Stimulated activated CD4-positive, alpha-beta T cell treated with anti-CD3 and anti-CD28 coated beads, Interleukin-1b, Interleukin-23, amount 100 ng/mL, for 24 hours (primary cell): ENCODE data around the gene CELF1.

ENCODE experiments used
- DNase-seq, 4 experiments: peaks; one replicate each; pipeline ENCODE4 v3.0.0-alpha.2; 2020; ENCODE audit warnings: low read depth in 4 of 4, low spot score in 1 of 4

The CELF1 gene

DNA sequence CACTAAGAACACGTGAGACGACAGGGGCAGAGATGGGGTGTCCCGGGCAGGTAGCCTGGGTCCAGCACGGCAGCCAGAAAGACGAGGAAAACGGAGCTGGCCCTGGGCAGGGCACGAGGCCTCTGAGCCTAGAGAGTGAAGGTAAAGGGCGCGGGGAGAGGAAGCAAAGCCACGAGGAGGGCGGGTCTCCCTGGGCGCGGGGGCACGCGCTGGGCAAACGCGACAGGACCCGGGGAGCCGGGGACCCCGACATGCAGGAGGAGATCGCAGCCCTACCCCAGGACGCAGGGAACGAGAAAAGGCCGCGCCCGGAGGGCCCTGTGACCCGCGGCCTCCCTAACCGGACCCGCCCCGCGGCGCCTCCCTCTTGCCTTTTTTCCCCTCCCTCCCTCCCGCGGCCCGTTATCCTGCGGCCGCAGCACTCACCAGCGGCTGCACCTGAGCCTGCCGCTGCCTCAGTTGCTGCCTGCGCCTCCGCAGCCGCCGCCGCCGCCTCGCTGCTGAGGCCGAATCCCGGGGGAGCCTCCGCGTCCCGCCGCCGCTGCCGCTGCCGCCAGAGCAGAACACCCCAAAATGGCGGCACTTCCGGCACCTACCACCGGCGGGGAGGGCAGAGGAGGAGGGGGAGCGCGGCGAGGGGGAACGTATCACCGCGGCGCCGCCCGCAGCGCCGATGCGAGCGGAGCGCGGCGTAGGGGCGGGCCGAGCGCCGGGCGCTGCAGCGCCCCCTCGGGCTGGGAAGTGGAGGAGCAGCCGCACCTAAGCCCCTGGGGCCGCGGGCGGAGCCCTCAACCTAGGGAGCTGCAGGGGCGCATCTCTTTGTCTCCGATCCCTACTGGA, at the start of gene CELF1:
TSS of gene CELF1 (minus strand) at position 567 of the 840 bp plus-strand sequence. CDS start 53,609 bp downstream, outside the sequence.
- peak; percentile 74 to 90 (median 81) for DNase-seq

DNA sequence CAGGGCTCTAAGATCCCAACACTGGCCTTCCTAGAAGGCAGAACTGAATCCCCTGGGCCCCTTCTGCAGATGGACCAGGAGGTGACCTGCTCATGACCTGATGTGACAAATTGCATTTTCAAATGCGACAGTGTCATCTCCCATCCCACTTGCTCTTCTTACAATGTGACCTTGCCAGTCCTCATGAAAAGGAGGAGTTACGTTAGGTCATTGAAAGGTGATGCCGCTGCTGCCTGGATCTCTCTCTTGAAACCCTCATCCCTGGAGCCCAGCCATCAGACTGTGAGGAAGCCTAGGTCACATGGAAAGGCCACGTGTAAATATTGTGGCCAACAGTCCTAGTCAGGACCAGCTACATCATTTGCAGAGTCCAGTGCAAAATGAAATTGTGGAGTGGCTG, 47.0 kb upstream of the CELF1 start:
- no peak for DNase-seq

DNA sequence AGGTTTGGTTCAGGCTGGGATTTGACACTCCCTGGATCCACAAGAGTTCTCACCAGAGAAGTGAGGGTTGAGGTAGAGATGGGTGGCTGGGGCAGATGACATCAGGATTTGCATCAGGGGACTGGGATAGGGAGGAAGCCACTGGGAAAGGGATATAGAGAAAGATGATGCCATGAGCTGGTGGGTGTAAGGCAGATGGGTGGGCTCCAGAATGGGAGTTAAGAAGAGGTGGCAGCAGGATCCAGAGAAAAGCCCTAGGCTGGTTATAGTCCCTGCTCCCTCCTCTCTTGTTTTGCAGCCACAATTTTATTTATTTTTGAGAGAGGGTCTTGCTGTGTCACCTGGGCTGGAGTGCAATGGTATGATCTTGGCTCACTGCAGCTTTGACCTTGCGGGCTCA, 43.0 kb upstream of the CELF1 start:
- no peak for DNase-seq

DNA sequence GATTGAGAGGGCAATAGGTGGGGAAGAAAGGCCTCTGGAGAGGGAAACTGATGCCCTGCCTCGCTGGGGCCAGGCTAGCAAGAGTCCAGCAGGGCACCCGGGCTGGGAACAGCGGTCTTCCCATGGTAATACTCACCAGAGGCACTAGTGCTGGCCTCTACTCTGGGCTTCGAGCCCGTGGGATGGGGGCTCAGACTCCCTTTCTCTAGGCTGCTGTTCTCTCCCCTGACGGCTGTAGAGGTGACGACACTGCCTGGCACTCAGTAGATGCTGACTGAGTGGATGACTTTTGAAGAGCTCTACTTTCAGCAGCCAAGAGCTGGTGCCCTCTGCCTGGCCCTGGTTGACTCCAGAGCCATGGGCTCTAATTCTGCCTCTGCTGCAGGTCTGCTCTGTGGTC, 42.1 kb upstream of the CELF1 start:
- no peak for DNase-seq

DNA sequence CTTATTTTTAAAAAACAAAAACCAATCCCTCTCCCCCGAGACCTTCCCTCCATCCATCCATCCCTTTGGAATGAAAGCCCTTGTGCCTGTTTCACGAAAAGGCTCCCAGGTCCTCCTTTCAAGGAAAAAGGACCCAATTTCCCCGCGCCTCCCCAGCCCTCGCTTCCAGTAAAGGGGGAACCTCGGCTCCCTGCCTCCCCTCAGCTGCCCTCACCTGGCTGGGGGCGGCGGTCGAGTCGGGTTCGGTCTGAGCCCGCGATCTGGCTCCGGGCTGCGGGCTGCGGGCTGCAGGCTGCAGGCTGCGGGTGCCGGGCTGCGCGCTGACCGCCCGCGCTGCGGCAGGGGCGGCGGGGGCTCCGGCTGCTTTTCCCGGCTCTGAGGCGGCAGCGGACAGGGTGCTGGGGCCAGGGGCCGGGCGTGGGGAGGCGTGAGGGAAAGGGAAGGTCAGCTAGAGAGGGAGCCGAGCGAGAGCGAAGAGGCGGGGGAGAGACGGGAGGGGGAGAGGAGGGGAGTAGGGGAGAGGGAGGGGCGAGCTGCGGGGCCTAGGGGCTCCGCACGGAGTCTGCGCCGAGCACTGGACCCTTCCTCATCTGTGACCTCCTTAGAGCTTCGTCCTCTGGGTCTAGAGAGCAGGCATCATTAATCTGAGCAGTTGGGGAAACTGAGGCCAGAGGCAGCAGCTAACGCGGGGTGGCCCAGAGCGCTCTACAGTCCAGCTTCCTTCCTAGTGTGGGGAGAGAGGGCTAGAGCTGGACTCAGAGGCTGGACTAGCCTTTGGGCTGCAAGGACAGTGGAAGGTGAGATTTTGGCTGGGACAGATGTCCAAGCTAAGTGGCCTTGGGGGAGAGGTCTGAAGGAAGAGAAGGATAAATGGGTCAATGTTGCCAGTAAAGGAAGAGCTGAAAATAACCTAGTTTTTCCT, 41.3 kb upstream of the CELF1 start, which contains the start of gene C1QTNF4:
TSS of gene C1QTNF4 (minus strand) at position 478 of the 922 bp plus-strand sequence. CDS start 3,601 bp downstream, outside the sequence.
- no peak for DNase-seq

DNA sequence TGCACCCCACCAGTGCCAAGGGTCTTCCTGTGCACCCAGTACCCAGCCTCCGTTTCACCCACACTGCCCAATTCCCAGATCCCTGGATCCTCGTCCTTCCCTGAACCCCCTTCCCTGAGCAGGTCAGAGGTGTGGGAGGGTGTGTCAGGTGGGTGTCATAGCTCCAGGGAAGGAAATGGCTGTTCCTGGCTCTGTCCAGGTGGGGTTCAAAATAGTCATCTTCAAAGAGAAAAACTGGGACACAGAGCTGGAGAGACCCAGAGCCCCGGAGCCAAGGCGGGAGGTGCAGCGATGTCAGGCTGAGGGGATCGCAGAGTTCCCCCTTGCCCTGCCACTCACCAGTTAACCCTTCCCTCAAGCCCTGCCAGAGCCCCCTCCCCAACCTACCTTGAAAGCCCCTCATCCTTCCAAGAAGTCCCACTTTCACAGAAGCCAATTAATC, 40.6 kb upstream of the CELF1 start:
- no peak for DNase-seq

DNA sequence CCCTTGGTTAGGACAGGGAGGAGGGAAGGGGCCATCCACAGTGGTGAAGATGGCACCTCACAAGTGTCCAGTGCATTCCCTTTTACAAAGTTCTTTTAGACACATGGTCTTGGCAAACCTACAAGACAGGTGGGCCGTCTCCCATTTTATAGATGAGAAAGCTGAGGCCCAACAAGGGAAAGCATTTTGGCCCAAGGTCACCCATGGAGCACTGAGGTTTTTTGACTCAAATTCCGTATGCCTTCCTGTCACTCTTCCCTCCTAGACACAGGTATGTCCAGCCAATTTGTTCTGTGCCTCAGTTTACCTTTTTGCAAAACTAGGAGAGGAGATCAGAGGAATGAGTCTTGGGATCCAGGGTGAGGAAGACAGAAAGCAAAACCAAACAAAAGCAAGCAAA, 40.0 kb upstream of the CELF1 start:
- DNase-seq = no peak

DNA sequence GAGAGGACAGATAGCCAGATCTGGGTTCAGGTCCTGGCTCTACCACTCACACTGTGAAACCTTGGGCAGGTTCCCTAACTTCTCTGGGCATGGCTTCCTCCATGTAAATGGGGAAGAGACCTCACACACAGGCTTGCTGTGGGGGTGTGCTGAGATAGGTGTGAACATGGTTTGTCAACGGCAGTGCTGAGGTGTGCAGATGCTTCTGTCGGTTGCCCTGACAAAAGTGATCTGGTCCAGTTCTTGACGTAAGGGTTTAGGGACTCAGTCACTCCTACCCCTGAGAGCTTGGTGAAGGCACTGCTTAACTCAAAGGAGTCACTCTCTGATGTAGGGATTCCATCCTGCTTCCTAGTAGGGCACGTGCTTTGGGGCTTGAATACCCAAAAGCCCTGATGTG, 39.3 kb upstream of the CELF1 start:
- no peak for DNase-seq

DNA sequence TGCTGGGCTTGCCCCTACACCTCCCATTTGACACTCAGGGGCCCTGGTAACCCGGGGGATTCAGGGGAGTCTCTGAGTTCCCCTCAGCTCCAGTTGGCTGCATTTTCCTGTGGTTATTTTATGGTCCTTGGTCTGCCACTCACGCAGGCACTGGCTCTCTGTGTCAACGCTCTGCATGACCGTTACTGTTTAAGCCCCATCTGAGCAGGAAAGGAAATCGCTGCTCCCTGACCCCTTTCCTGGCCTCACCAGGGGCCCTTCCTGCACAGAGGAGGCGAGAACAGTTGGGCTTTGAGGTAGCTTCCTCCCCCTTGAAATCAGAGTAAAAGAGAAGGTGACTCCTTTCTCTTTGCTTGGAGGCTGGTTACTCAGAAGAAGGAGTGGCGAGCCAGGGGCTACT, 38.8 kb upstream of the CELF1 start:
- DNase-seq = no peak

DNA sequence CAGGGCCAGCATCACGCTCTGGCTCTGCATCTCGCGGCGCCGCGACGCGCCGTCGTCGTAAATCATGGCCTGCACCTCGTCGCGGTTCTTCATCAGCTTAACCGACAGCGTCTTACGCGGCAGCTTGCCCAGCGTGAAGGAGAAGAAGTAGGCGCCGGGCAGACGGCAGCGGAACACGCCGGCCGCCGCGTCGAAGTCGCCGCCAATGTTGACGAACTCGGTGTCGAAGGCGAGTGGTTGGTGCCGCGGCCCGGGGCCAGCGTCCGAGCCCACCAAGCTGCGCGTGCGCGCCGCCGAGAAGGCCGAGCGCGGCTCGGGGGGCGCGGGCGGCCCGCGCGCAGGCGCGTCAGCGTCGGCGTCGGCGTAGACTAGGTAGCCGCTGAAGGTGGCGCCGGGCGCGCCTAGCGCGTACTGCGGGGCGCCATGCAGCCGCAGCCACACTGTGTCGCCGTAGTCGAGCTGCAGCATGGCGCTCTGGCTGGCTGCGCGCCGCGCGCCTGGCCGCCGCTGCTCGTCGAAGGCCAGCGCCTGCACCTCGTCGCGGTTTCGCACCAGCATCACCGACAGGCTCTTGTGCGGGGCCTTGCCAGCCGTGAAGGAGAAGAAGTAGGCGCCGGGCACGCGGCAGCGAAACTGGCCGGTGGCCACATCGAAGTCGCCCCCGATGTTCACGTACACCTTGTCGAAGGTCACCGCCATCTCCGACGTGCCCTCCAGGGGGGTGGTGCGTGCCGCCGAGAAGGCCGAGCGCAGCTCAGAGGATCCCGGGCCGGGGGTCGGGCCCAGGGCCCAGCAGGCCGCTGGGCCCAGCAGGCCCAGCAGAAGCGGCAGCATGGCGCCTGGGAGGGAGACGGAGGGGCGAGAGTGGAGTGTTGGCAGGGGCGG, 37.3 kb upstream of the CELF1 start:
- no peak for DNase-seq

DNA sequence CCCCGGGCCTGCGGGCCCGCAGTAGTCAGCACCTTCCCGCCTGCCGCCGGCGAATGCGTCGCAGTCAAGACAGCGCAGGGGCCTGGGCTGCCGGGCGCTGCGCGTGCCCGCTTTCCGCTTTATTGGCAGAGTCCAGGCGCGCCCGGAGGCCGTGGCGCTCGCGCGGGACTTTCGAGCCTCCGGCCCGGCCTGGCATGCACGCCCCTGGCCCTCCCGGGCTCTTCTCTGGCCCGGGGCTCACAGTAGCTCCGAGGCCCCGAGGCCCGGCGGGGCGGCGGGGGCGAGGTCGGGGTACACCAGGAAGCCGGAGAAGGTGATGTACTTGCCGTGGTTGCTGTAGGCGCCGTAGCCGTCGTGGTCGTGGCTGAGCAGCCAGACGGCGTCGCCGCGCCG, 36.6 kb upstream of the CELF1 start:
- no peak for DNase-seq

DNA sequence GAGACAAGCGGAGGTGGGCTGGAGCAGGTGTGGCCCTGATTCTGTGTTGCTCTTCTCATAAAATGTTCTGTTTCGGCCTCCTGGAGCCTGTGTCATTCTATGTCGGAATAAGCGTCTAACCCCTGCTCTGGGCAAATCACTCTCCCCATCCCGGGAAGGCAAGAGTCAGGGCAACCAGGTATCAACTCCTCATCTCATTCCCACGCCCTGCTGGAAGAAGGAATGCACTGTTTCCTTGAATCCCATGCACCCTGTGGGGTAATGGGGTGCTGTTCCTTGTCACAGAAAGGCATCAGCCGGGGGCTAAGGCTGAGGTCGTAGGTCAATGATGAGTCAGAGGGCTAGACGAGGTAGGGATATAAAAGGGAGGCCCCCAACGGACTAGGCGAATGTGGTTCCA, 36.2 kb upstream of the CELF1 start:
- DNase-seq = no peak

DNA sequence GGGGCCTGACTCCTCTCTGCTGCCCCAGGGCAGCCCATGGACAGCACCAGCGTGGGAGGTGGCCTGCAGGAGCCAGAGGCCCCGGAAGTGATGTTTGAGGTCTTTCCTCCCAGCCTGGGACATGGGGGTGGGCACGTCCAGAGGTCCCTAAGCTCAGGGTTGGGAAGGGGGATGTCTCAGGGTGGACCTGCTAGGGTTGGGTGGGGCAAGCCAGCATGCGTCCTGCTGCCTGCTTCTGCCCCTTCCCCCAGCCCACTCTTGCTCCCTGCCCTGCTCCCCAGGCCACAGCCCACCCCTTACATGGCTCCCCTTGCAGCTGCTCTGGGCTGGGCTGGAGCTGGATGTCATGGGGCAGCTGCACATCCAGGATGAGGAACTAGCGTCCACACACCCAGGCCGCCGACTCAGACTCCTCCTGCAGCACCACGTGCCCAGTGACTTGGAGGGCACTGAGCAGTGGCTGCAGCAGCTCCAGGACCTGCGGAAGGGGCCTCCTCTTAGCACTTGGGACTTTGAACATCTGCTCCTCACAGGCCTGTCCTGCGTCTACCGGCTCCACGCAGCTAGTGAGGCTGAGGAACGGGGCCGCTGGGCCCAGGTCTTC, 34.9 kb upstream of the CELF1 start:
- DNase-seq = no peak

DNA sequence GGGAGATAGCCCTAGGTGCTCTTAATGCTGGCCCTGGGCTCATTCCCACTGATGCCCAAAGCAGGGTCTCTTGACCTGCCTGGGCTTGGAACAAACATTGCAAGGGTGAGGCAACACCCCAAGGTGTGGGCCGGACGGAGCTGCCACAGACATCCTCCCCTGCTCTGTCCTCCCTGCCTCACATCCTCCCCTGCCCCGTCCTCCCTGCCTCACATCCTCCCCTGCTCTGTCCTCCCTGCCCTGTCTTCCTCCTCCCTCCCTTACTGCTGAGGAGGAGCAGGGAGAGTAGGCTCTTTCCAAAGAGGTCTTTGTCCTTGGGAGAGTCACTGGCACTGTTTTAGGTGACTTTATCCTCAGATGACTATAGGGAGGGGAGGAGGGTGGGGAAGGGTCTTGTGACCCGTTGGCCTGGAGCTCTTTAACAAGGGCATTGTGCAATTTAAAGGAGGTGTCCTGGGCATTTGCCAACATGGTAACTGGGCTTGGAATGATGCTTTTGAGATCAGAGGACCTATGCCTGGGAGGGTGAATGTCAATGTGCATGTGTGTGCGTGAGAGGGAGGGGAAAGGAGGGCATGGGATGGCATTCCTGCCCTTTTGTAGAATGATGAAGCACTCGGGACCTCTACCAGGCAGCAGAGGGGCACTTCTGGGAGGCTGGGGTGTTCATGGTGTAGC, 34.2 kb upstream of the CELF1 start:
- no peak for DNase-seq

DNA sequence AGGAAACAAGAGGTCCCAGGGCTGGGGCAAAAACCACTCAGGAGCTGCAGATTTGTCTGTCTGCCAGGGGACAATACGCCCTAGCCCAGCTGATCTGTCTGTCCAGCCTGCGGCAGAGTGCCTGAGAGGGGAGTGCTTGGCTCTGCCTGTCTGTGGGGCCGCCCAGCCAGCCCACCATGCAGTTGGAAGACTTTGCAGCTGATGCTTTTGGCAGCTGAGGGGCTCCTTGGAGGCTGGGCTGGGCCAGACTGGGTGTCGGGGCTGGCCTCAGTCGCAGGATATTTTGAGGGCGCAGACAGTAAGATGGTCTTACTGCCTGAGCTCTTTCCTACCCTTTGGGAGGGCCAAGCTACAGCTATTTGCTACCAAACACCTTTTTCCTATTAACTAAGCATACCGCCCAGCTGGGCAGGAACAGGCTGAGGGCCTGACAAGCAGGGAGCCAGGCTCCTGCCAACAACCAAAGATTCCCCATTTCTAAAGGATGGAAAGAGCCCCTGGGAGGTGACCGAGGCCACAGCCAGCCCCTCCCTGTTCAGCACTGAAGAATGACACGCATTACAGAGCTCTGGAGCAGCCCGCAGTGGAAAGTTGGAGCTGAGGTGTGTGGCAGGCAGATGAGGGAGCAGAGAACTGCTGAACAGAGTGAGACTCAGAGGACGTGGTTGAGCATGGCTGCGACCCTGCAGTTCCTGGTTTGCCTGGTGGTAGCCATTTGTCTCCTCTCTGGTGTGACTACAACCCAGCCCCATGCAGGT, 33.3 kb upstream of the CELF1 start, which contains the start of gene FAM180B:
TSS of gene FAM180B (plus strand) at position 581 of the 758 bp plus-strand sequence. CDS start at position 672, 91 bp downstream.
- no peak for DNase-seq

DNA sequence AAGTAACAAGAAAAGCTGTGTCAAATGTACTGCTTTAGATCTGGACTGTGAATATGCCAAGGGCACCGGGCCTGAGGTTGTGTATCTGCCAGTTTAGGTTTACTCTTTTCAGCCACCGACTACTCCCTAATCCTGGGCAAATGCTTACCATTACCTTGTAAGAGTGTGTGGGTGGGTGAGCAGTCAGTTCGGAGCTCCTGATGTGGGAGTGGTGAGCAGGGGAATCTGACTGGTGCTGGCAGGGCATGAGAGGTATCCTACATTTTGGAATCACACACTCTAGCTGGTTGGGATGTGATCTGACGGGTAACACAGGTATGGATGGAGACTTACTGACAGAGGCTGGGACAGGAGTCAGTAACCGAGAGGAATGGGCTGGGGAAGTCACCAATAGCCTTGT, 30.9 kb upstream of the CELF1 start:
- no peak for DNase-seq

DNA sequence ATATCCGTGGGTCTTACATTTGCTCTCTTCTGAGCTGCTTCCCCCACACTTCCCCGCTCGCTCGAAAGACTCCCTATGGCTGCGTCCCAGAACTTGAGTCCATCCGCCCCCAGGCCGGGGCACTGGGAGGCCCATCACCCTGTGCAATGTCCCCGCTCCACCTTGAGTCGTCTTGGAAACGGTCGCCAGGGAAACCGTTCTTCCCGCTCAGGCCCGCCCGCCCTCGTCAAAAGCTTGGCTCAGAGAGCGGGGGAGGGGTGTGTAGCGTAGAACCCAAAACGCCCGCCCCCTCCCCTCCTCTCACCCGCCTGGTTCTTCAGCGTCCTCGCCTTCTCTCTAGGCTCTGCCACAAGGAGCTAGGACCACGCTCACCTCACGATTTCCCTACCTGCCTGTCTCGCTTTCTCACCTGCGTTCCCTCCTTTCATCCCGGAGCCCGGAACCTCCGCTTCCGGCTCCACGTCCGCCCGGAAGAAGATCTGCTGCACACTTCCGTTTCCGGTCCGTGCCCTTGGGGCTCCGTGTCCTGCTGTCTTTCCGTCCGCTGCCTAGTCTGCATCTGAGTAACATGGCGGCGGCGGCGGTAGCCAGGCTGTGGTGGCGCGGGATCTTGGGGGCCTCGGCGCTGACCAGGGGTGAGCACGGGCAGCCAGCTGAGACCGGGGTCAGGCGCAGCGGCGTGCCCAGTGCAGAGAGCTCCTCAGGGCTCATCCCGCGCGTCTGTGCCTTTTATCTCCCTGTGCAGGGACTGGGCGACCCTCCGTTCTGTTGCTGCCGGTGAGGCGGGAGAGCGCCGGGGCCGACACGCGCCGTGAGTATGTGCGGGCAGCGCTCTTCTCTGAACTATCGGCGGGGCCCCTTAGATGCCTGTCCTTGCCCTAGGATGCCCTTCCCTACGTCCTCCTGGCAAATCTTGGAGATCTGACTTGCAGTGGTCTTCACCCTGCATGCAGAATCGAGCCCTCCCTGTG, 25.9 kb upstream of the CELF1 start, which contains the start of the genes KBTBD4 and NDUFS3:
TSS of gene KBTBD4 (minus strand) at position 447 of the 971 bp plus-strand sequence. CDS start at position 428, 19 bp downstream.
TSS of gene NDUFS3 (plus strand) at position 551 of the 971 bp plus-strand sequence. CDS start at position 569, 18 bp downstream.
- peak; percentile 73 to 81 (median 78) for DNase-seq
